Motor neuron (in vitro differentiated cells): Measurements from ENCODE around the gene FTSJ3. TPM values are rescaled to one million over a fixed set of nuclear protein-coding genes. Genes with fewer than 3 reads are reported as not detected.
"Not testable (repeated sequence)": the region's sequence is repeated elsewhere in the genome, so short reads cannot be mapped to it uniquely, and the experiment has no call there.

Experiments used
- ATAC-seq, 8 experiments: fragments of 200-7000 bp; cut with Tn5 transposase; replicated peaks in 6 of 8; 2 replicates each; pipeline ENCODE4 v1.8.0; 2021; ENCODE audit warnings: mild to moderate bottlenecking in 8 of 8, moderate library complexity in 8 of 8
- H3K27ac ChIP-seq, 2 donors: fragments of 250-450 bp; sonication (Bioruptor Pico); 2 replicates each; pipeline ENCODE4 v1.9.0; 2021; ENCODE audit warnings: antibody characterized with exemption in 2 of 2, mild to moderate bottlenecking in 2 of 2, moderate library complexity in 1 of 2
- H3K4me1 ChIP-seq, 2 donors: fragments of 250-450 bp; sonication (Bioruptor Pico); replicated peaks in 1 of 2; 2 replicates each; pipeline ENCODE4 v1.6.1; 2021; ENCODE audit warnings: antibody characterized with exemption in 2 of 2, mild to moderate bottlenecking in 2 of 2, moderate library complexity in 1 of 2
- H3K4me3 ChIP-seq, 5 donors: fragments of 250-450 bp; sonication (Bioruptor Pico); 2 replicates each; pipeline ENCODE4 v1.9.0; 2021; ENCODE audit warnings: antibody characterized with exemption in 5 of 5, mild to moderate bottlenecking in 5 of 5, moderate library complexity in 4 of 5
- WGBS, 10 experiments: fragments of 450-650 bp; shearing (Covaris generic); methylation state at CpG; one replicate each; pipeline ENCODE4 v1.0.0; 2022; 5-methylcytosine and 5-hydroxymethylcytosine counted together
- in situ Hi-C, 9 experiments: fragments of 400-800 bp; cut with MboI; loops; one replicate each; pipeline ENCODE4 v1.15.0; 2021; ENCODE audit warnings: low sequenced_read_pairs in 9 of 9, low pct_unique_long_range_greater_than_20kb in 2 of 9; ENCODE audit not compliant: unreplicated experiment in 9 of 9
- total RNA-seq, 8 experiments: library from RNA; unstranded; fragments of 300-600 nt; gene quantifications; 2 replicates each; pipeline versions ENCODE4 v1.2.3 to v1.2.4, GENCODE V29; 2022

Gene FTSJ3
- total RNA-seq, 8 experiments from 2014 or later = 26.3 to 69.5 (median 38.7) TPM

- Histone ChIP-seq H3K4me1 (no peaks in the 10 kb centered on the region), H3K4me3 (no peak overlapping the region), H3K27ac (no peak overlapping the region)
- in situ Hi-C loops = no loop called here
- no peak for ATAC-seq
- 50 to 100% (median 79%) methylated on average over 1 to 2 of the region's 2 CpGs; no CpG with 5 or more reads in 1 of the 10 experiments for WGBS, 10 experiments
Observed at GRCh38 chr17:63853260-63853659, 25.8 kb upstream of the FTSJ3 start.

DNA sequence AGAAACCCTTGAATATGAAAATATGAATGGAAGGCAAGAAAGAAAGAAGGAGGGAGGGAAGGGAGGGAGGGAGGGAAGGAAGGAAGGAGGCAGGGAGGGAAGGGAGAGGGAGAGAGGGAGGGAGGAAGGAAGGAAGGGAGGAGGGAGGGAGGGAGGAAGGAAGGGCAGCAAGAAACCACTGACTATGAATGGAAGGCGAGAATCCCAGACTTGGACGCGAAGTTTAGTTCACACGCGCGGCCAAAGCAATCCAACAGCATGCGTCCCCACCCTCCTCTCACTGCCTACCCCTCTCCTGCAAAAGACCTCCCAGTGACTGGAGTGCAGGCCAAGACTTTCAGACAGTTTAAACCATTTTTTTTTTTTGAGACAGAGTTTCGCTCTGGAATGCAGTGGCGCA, 22.9 kb upstream of the FTSJ3 start:
- WGBS, 10 experiments = 60 to 100% (median 86%) methylated on average over 1 to 2 of the region's 9 CpGs; no CpG with 5 or more reads in 7 of the 10 experiments
- Histone ChIP-seq H3K27ac (no peak overlapping the region), H3K4me3 (no peak overlapping the region), H3K4me1 (no peaks in the 10 kb centered on the region)
- in situ Hi-C loops = no loop called here
- no peak for ATAC-seq

DNA sequence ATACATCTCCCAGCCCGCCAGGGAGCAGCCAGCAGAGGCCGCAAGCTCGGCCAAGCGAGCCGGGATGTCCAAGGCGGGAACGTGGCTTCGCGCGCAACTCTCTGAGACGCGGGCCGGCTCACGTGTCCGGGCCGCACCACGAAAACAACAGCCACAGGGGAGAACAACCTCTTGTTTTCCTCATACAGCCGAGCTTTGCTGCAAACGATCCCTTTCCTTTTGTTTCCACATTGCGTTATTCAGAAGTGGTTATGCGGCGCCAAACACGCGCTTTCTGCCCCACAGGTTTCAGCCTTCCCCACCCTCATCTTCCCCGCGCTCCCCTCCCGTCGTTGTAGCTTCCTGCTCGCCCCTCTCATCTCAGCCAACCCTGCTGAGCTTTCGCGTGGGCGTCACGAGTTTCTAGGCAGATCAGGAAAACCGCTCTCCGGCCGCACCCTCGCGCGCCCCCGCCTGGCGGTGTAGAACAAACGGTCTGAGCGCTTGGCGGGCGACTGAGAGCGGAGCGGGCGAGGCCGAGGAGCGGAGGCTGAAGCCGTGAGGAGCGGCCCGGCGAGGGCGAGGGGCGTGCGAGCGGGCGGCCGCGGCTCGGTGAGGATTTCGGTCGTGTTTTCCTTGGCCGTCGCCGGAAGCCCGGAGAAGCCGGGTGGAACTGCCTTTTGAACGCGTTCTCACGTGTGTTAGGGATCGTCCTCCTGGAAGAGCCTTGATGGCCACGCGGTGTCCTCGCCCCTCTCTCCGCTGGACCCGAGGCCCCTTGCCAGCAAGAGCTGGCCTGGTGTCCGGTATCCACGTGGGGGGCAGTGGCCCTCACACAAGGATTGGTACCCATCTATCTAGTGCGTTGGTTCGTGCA, 21.6 kb upstream of the FTSJ3 start:
- in situ Hi-C loops = no loop called here
- H3K4me1 ChIP-seq = no peaks in the 10 kb centered on the region
- H3K27ac ChIP-seq = no peak overlapping the region
- WGBS, 10 experiments = 0 to 94% (median 72%) methylated on average over 3 to 29 of the region's 82 CpGs; no CpG with 5 or more reads in 2 of the 10 experiments
- ATAC-seq = peak in 4 of 8 experiments; percentile 28 to 99 (median 98)
- H3K4me3 ChIP-seq = no peak overlapping the region

DNA sequence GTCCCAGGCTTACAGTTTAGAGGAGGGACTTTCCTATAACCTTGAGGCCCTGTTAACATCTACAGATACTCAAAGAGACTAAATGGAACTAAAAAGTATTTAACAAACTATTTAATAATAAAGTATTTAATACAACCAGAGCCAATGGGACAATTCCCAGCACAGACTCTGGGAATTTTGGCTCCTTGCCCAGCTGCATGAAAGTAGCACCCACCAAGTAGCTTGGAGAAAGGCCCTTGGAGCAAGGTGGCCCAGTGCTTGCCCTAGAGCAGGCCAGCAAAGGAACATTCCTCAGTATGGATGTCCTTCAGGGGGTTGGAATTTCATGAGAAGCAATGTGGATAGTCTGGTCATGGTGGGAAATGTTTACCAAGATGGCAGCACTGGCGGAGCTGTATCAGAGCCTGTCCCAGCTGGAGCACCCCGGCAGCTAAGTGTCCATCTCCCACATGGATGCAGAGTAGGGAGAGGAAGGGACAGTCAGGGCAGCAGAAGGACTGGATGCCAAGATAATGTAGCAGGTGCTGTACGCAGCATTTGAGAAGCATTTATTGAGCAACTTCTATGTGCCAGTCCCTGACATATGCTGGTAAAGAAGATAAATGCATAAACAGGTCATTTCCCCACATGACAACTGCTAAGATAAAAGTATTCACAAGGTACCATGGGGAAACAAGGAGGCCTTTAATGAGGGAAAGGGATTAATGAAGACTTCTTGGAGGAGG, 20.2 kb upstream of the FTSJ3 start:
- no peak for ATAC-seq
- in situ Hi-C loops = no loop called here
- no peak overlapping the region for H3K27ac ChIP-seq
- 62 to 100% (median 94%) methylated on average over 1 to 3 of the region's 3 CpGs; no CpG with 5 or more reads in 4 of the 10 experiments for WGBS, 10 experiments
- no peaks in the 10 kb centered on the region for H3K4me1 ChIP-seq
- H3K4me3 ChIP-seq = no peak overlapping the region

DNA sequence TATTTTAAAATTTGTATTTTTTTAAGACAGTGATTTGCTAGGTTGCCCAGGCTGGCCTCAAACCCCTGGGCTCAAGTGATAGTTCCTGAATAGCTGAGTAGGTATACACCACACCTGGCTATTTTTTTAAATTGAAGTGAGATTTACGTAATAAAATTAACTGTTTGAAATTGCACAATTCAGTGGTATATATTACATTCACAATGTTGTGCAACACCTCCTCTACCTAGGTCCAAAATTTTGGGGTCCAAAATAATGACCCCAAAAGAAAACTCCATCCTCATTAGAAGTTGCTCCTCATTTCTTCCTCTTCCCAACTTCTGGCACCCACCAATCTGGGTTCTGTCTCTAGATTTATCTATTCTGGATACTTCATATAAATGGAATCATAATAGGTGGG, 18.0 kb upstream of the FTSJ3 start:
- 0 to 100% (median 30%) methylated on average over 1 of the region's 1 CpG; no CpG with 5 or more reads in 2 of the 10 experiments for WGBS, 10 experiments

GRCh38 chr17:63843910-63844677, 16.6 kb upstream of the FTSJ3 start:
- Histone ChIP-seq H3K4me3 (no peak overlapping the region), H3K27ac (no peak overlapping the region), H3K4me1 (peaks cover 14 to 23% of the 10 kb centered on the region in 2 donors)
- in situ Hi-C loops = no loop called here
- WGBS, 10 experiments = 47 to 97% (median 93%) methylated on average over 3 to 9 of the region's 9 CpGs
- ATAC-seq = no peak

More for the DNA sequence above, 18.0 kb upstream of the FTSJ3 start:
- in situ Hi-C loops = no loop called here
- Histone ChIP-seq H3K27ac (no peak overlapping the region), H3K4me3 (no peak overlapping the region), H3K4me1 (peaks cover 8 to 9% of the 10 kb centered on the region in 2 donors)
- ATAC-seq = no peak

DNA sequence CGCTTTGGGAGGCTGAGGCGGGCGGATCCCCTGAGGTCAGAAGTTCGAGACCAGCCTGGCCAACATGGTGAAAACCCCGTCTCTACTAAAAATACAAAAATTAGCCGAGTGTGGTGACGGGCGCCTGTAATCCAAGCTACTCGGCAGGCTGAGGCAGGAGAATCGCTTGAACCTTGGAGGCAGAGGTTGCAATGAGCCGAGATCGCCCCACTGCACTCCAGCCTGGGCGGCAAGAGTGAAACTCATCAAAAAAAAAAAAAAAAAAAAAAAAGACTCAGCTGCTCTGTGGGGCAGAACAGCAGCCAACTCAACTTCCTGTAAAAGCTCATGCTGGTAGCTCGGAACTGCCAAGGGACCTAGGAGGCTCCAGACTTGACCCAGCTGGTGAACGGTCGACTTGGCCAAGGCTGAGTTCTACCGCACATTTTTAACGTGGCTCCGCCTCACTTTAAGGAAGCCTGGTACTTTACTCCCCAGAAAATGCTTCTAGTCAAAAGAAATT, 16.0 kb upstream of the FTSJ3 start:
- WGBS, 10 experiments = 0 to 90% (median 49%) methylated on average over 1 to 8 of the region's 19 CpGs; no CpG with 5 or more reads in 2 of the 10 experiments
- H3K27ac ChIP-seq, in situ Hi-C loops: not testable (repeated sequence)
- peak in 1 of 8 experiments; percentile 1 for ATAC-seq
- Histone ChIP-seq H3K4me1 (peaks cover 20 to 30% of the 10 kb centered on the region in 2 donors), H3K4me3 (peak overlapping the region; percentile 54 to 71 (median 62))

DNA sequence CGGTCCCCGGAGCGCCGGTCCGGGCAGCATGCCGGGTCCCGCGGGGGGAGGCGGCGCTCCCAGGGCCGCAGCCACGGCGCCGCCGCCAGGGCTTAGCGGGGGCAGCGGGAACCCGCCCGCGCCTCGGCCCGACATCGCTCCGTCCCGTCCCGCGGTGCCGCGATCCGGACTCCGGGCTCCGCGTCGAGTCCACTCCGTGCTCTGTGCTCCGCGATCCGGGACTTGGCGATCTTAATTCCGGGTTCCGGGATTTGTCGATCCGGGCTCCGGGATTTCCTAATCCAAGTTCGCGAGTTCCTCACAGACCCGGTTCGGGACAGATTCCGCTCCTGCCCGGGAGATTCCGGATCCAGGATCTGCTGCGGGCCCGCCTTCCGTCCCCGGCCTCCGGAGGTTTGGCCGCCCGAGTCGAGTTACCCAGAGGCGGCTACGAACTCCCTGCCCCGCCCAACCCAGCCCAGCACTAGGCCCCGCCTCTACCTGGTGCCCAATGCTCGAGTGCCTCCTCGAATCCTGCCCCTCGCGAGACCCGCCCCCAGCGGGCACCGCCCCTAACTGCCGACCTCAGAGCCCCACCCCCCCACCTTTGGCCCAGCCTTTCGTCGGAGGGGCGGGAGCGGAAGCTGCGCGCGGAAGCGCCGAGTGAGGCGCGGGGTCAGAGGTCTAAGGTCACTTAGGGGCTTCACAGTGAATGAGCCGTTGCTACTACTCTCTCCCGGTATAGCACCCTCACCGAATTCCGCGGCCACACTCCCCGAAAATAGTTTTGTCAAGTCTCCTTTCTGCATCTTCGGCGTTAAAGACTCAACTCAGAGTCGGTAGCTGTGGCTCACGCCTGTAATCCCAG, 15.3 kb upstream of the FTSJ3 start, which contains the start of gene SMARCD2:
Gene SMARCD2, minus strand, starts transcription at position 146 of the 847 bp plus-strand sequence. Its CDS starts 11 bp downstream, at position 135.
- WGBS, 10 experiments = 0 to 3% (median 0%) methylated on average over 1 to 7 of the region's 92 CpGs; no CpG with 5 or more reads in 7 of the 10 experiments
- H3K4me3 ChIP-seq = peak within 1 kb of the TSS; percentile 54 to 71 (median 62)
- H3K27ac ChIP-seq = peak within 1 kb of the TSS; percentile 24 to 68
- H3K4me1 ChIP-seq = peaks cover 22 to 36% of the 10 kb centered on the region in 2 donors
- ATAC-seq = peak; percentile 58 to 84 (median 80)
- in situ Hi-C loops = no loop called here

- Histone ChIP-seq H3K4me3 (peak overlapping the region; percentile 54 to 71 (median 62)), H3K4me1 (peaks cover 22 to 36% of the 10 kb centered on the region in 2 donors), H3K27ac (peak overlapping the region; percentile 24 to 68)
- peak in 5 of 8 experiments; percentile 10 to 51 (median 48) for ATAC-seq
- 0% methylated on average over 1 to 3 of the region's 36 CpGs; no CpG with 5 or more reads in 8 of the 10 experiments for WGBS, 10 experiments
- in situ Hi-C loops = no loop called here
Observed at GRCh38 chr17:63842173-63842539, 14.7 kb upstream of the FTSJ3 start.

GRCh38 chr17:63841350-63842172, 14.1 kb upstream of the FTSJ3 start:
- WGBS, 10 experiments = 0 to 40% (median 1%) methylated on average over 2 to 11 of the region's 26 CpGs; no CpG with 5 or more reads in 3 of the 10 experiments
- H3K4me3 ChIP-seq = peak overlapping the region; percentile 54 to 71 (median 62)

More at GRCh38 chr17:63841350-63842172, 14.1 kb upstream of the FTSJ3 start:
- Histone ChIP-seq H3K27ac (peak overlapping the region in 1 of 2 donors; percentile 68), H3K4me1 (peaks cover 22 to 36% of the 10 kb centered on the region in 2 donors)
- in situ Hi-C loops = no loop called here
- peak; percentile 0 to 12 (median 2) for ATAC-seq
